ENCODE measurements around the gene PRPF6. TPM values are rescaled to one million over a fixed set of nuclear protein-coding genes. Genes with fewer than 3 reads are reported as not detected.

Gene PRPF6
- total and polyA plus RNA-seq, 2 donors (not counting 3 experiments of a cell fraction or from before 2014, with no cell fraction given) = 35.3 to 67.4 TPM

DNA sequence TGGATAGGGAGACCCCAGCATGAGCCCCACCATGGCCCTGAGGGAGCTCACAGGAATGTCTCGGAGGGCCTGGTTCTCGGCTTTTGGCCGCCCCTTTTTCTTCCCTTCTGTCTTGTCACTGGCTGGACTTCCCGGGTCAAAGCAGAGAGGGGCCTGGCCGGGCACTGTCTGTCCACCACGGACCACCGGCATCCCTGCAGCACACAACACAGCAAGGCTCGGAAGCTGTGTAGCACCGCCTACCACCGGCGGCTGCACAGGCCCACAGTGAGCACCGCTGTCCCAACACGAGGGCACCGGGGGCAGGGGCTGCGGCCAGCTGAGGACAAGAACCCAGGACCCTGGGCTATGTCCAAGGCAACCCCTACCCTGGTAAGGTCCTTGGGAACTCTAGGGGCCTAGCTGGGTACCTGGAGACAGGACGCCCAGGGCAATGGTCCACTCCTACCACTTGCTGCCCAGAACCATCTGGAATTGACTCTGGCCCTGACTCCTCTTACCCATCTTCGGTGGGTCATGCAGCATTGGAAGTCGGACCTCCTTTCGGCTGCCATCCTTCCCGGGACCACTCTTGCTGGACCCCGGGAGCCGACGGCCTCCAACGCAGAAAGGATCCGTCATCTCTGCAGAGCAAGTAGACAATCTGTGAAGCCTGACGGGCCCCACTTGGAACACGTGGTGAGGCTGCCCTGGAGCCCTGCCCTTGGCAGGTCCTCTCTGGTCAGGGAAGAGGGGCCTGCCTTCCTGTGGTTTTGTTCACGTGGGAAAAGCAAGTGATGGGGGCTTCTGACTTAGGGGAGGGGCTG lies 13.4 kb upstream of the PRPF6 start:
- Histone ChIP-seq H3K9me1 (replicated peaks; ENCODE audit: control insufficient read depth, extremely low read depth, insufficient read depth, low read length) (no peaks in the 10 kb centered on the region), H3K9ac (replicated peaks; ENCODE audit: extremely low read depth, insufficient read depth, low read length) (no peak overlapping the region), H3K4me1 (ENCODE audit: control insufficient read depth, extremely low read depth, insufficient read depth, low read length) (peaks cover 16% of the 10 kb centered on the region), H3K27ac (ENCODE audit: insufficient read depth, low read depth, low read length) (no peak overlapping the region), H3K4me3 (replicated peaks in 1 of 3; ENCODE audit: insufficient read depth in 1 of 3, low read depth in 1 of 3, low read length in 3 of 3) (no peak overlapping the region), H3K27me3 (ENCODE audit: control insufficient read depth in 2 of 2, insufficient read depth in 2 of 2, low read length in 2 of 2) (no peaks in the 10 kb centered on the region), H3K79me2 (ENCODE audit: control insufficient read depth, insufficient read depth, low read length) (peaks cover 7% of the 10 kb centered on the region), H3K4me2 (ENCODE audit: insufficient read depth, low read length) (no peak overlapping the region), H4K20me1 (replicated peaks; ENCODE audit: control insufficient read depth, extremely low read depth, insufficient read depth, low read length) (no peaks in the 10 kb centered on the region), H2AFZ (ENCODE audit: low read depth, low read length) (no peak overlapping the region), H3K36me3 (ENCODE audit: control insufficient read depth in 2 of 2, extremely low read depth in 1 of 2, insufficient read depth in 2 of 2, low read length in 2 of 2) (peaks cover 5 to 31% of the 10 kb centered on the region in 2 experiments), H3K9me3 (replicated peaks; ENCODE audit: control insufficient read depth, insufficient read depth, low read length) (no peaks in the 10 kb centered on the region)
- intact Hi-C loops (cut with micrococcal nuclease) (no loop called here), dilution Hi-C loops (cut with MboI; ENCODE audit: extremely low pct_ligation_motif_present, low sequenced_read_pairs) (no loop called here)
- CTCF ChIA-PET = interaction anchor here (1.1 kb wide), 2 partner anchors 11 to 12 kb away, joined by 3 to 5 read pairs; partner anchors contain the start of gene UCKL1
- no peak for DNase-seq (ENCODE audit: low read depth, low spot score)
- TF ChIP-seq GATA2 (IDR thresholded peaks at IDR 0.05; ENCODE audit: insufficient read depth, insufficient read length, low read depth, low read length) (no peak), POLR2AphosphoS5 (IDR thresholded peaks at IDR 0.05; ENCODE audit: insufficient read depth, low read depth, low read length) (no peak), JUN (IDR thresholded peaks at IDR 0.05; ENCODE audit: borderline replicate concordance, insufficient read depth, insufficient read length, low read depth) (no peak), FOS (IDR thresholded peaks at IDR 0.05; ENCODE audit: borderline replicate concordance, insufficient read depth, low read length) (no peak)
- no TSS peak for BruUV-seq (replicated peaks)
- no peak for FAIRE-seq
- POLR2A ChIA-PET = no interaction called here

- Histone ChIP-seq H3K4me3 (replicated peaks in 1 of 3; ENCODE audit: insufficient read depth in 1 of 3, low read depth in 1 of 3, low read length in 3 of 3) (peak overlapping the region in 2 of 3 experiments; percentile 47 to 57), H3K27ac (ENCODE audit: insufficient read depth, low read depth, low read length) (no peak overlapping the region), H3K9ac (replicated peaks; ENCODE audit: extremely low read depth, insufficient read depth, low read length) (peak overlapping the region; percentile 79), H3K9me1 (replicated peaks; ENCODE audit: control insufficient read depth, extremely low read depth, insufficient read depth, low read length) (no peaks in the 10 kb centered on the region), H3K36me3 (ENCODE audit: control insufficient read depth in 2 of 2, extremely low read depth in 1 of 2, insufficient read depth in 2 of 2, low read length in 2 of 2) (peaks cover 5 to 26% of the 10 kb centered on the region in 2 experiments), H2AFZ (ENCODE audit: low read depth, low read length) (no peak overlapping the region), H3K79me2 (ENCODE audit: control insufficient read depth, insufficient read depth, low read length) (peaks cover 7% of the 10 kb centered on the region), H3K4me2 (ENCODE audit: insufficient read depth, low read length) (peak overlapping the region; percentile 66), H3K4me1 (ENCODE audit: control insufficient read depth, extremely low read depth, insufficient read depth, low read length) (peaks cover 19% of the 10 kb centered on the region), H3K9me3 (replicated peaks; ENCODE audit: control insufficient read depth, insufficient read depth, low read length) (no peaks in the 10 kb centered on the region), H4K20me1 (replicated peaks; ENCODE audit: control insufficient read depth, extremely low read depth, insufficient read depth, low read length) (no peaks in the 10 kb centered on the region), H3K27me3 (ENCODE audit: control insufficient read depth in 2 of 2, insufficient read depth in 2 of 2, low read length in 2 of 2) (no peaks in the 10 kb centered on the region)
- DNase-seq (ENCODE audit: low read depth, low spot score) (no peak), FAIRE-seq (no peak)
- intact Hi-C loops (cut with micrococcal nuclease) = no loop called here
- ChIA-PET CTCF (interaction anchor here (1.1 kb wide), 2 partner anchors 12 to 13 kb away, joined by 3 to 5 read pairs; partner anchors contain the start of gene UCKL1), POLR2A (no interaction called here)
- dilution Hi-C loops (cut with MboI; ENCODE audit: extremely low pct_ligation_motif_present, low sequenced_read_pairs) = no loop called here
- TF ChIP-seq POLR2A (IDR thresholded peaks at IDR 0.05; ENCODE audit: low read depth, low read length) (no peak), MYC (IDR thresholded peaks at IDR 0.05; ENCODE audit: low read depth, low read length) (no peak), GATA2 (IDR thresholded peaks at IDR 0.05; ENCODE audit: insufficient read depth, insufficient read length, low read depth, low read length) (no peak), MAX (IDR thresholded peaks at IDR 0.05; ENCODE audit: insufficient read depth, insufficient read length) (no peak), FOS (IDR thresholded peaks at IDR 0.05; ENCODE audit: borderline replicate concordance, insufficient read depth, low read length) (no peak), CTCF (IDR thresholded peaks at IDR 0.05; ENCODE audit: extremely low read depth in 1 of 2, insufficient read depth in 1 of 2, low read depth in 1 of 2, low read length in 2 of 2) (no peak), POLR2AphosphoS5 (IDR thresholded peaks at IDR 0.05; ENCODE audit: insufficient read depth, low read depth, low read length) (no peak), EZH2 (IDR thresholded peaks at IDR 0.05; ENCODE audit: borderline replicate concordance, low read depth, low read length, severe bottlenecking) (no peak), JUN (IDR thresholded peaks at IDR 0.05; ENCODE audit: borderline replicate concordance, insufficient read depth, insufficient read length, low read depth) (no peak)
- BruUV-seq (replicated peaks) = no TSS peak
These were observed 12.6 kb upstream of the PRPF6 start for GRCh38 chr20:63968136-63968927.
